WERI-Rb-1 (cell line): ENCODE data around the gene ZNF43.
"Not testable (repeated sequence)": the region's sequence is repeated elsewhere in the genome, so short reads cannot be mapped to it uniquely, and the experiment has no call there.

Source experiments
- DNase-seq: peaks from one replicate; pipeline ENCODE4 v3.0.0-alpha.2; 2020
- H3K27ac ChIP-seq: fragments of 250-450 bp; sonication (Bioruptor Pico); 2 replicates; pipeline ENCODE4 v1.5.1; 2020; ENCODE audit warnings: mild to moderate bottlenecking, moderate library complexity
- H3K27me3 ChIP-seq: fragments of 250-450 bp; sonication (Bioruptor Pico); 2 replicates; pipeline ENCODE4 v1.5.1; 2021; ENCODE audit warnings: mild to moderate bottlenecking, low read depth, moderate library complexity; ENCODE audit not compliant: insufficient read depth, severe bottlenecking
- H3K36me3 ChIP-seq: fragments of 250-450 bp; sonication (Bioruptor Pico); 2 replicates; pipeline ENCODE4 v1.5.1; 2020; ENCODE audit warnings: mild to moderate bottlenecking, moderate library complexity
- H3K4me3 ChIP-seq: 2 replicates; pipeline ENCODE4 v1.5.1; 2011; ENCODE audit warnings: low read depth, mild to moderate bottlenecking, control low read depth, low read length
- H3K9me3 ChIP-seq: fragments of 250-450 bp; sonication (Bioruptor Pico); 2 replicates; pipeline ENCODE4 v1.5.1; 2021; ENCODE audit warnings: mild to moderate bottlenecking, moderate library complexity; ENCODE audit not compliant: severe bottlenecking
- CTCF ChIP-seq: IDR thresholded peaks from 2 replicates; pipeline ENCODE4 v1.5.1; 2011; ENCODE audit warnings: low read depth, mild to moderate bottlenecking, control low read depth, inconsistent platforms, low read length

Gene ZNF43

GRCh38 chr19:21835810-21836444, at the start of gene ZNF43:
Gene ZNF43 (minus strand): TSS chr19:21836182. CDS start chr19:21836038, 144 bp downstream.
- DNase-seq: peak; percentile 97
- H3K27ac ChIP-seq: peak within 1 kb of the TSS; percentile 98
- H3K36me3 ChIP-seq: peaks cover 46% of the 10 kb centered on the region
- no peaks in the 10 kb centered on the region for H3K9me3 ChIP-seq
- TF ChIP-seq CTCF: no peak
- peak within 1 kb of the TSS; percentile 70 for H3K4me3 ChIP-seq
- no peaks in the 10 kb centered on the region for H3K27me3 ChIP-seq

GRCh38 chr19:21885516-21885915, 49.5 kb upstream of the ZNF43 start:
- not testable (repeated sequence) for H3K27me3 ChIP-seq, H3K9me3 ChIP-seq, H3K36me3 ChIP-seq, H3K27ac ChIP-seq, H3K4me3 ChIP-seq, DNase-seq

- not testable (repeated sequence) for H3K27ac ChIP-seq, H3K4me3 ChIP-seq, DNase-seq, H3K9me3 ChIP-seq, H3K27me3 ChIP-seq, H3K36me3 ChIP-seq
These were observed 48.8 kb upstream of the ZNF43 start for GRCh38 chr19:21884786-21885185.

DNA sequence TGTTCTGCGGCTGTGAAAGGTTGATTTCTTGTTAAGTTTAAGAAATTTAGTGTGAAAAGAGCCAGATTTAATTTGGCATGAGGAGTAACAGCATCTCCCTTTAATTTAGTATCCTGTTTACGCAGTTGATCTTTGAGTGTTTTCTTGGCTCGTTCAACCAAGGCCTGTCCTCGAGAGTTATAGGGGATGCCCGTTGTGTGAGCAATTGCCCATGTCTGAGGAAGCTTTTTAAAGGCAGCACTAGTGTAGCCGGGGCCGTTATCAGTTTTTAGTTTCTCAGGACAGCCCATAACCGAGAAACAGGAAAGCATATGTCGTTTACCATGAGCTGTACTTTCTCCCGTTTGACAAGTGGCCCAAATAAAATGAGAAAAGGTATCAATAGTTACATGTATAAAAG, 47.5 kb upstream of the ZNF43 start:
- DNase-seq: no peak
- H3K27ac ChIP-seq: no peak overlapping the region
- no peak overlapping the region for H3K4me3 ChIP-seq
- H3K9me3 ChIP-seq: peaks cover 3% of the 10 kb centered on the region
- H3K27me3 ChIP-seq: no peaks in the 10 kb centered on the region
- TF ChIP-seq CTCF: no peak
- H3K36me3 ChIP-seq: no peaks in the 10 kb centered on the region

DNA sequence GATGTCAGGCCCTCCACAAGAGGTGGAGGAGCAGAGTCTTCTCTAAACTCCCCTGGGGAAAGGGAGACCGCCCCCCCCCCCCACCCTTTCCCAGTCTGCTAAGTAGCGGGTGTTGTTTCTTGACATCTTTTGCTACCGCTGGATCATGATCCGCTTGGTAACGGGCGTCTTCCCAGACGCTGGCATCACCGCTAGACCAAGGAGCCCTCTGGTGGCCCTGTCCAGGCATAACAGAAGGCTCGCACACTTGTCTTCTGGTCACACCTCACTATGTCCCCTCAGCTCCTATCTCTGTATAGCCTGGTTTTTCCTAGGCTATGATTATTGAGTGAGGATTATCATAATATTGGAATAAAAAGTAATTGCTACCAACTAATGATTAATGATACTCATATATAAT, 44.8 kb upstream of the ZNF43 start:
- not testable (repeated sequence) for H3K27me3 ChIP-seq, H3K9me3 ChIP-seq, H3K36me3 ChIP-seq, H3K27ac ChIP-seq, H3K4me3 ChIP-seq
- TF ChIP-seq CTCF: peak; percentile 42; the same call in 1 of the 2 replicates
- DNase-seq: peak; percentile 71

DNA sequence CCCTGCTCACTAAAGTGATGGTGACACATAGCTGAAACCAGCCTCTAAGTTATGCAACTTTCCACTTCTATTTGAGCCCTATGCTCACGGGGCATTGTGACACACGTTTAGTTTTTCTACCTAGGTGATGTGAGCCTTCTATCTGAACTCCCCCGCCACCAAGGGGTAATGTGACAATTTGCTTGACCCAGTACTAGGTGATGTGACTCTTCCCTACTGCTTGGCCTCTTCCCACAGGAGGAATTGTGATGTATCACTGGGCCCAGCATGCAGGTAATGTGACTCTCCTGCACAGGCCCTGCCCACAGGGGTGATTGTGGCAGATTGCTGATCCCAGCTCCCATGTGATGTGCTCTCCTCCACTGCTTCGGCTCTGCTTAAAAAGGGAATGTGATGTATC, 42.7 kb upstream of the ZNF43 start:
- H3K36me3 ChIP-seq: no peaks in the 10 kb centered on the region
- no peak overlapping the region for H3K27ac ChIP-seq
- no peak overlapping the region for H3K4me3 ChIP-seq
- no peaks in the 10 kb centered on the region for H3K27me3 ChIP-seq
- H3K9me3 ChIP-seq: peaks cover 3% of the 10 kb centered on the region
- no peak for DNase-seq
- TF ChIP-seq CTCF: no peak

- no peak for TF ChIP-seq CTCF
- H3K4me3 ChIP-seq: no peak overlapping the region
- no peak for DNase-seq
- peaks cover 3% of the 10 kb centered on the region for H3K9me3 ChIP-seq
- H3K36me3 ChIP-seq: no peaks in the 10 kb centered on the region
- no peaks in the 10 kb centered on the region for H3K27me3 ChIP-seq
- no peak overlapping the region for H3K27ac ChIP-seq
These were observed 42.0 kb upstream of the ZNF43 start for GRCh38 chr19:21877976-21878375.

DNA sequence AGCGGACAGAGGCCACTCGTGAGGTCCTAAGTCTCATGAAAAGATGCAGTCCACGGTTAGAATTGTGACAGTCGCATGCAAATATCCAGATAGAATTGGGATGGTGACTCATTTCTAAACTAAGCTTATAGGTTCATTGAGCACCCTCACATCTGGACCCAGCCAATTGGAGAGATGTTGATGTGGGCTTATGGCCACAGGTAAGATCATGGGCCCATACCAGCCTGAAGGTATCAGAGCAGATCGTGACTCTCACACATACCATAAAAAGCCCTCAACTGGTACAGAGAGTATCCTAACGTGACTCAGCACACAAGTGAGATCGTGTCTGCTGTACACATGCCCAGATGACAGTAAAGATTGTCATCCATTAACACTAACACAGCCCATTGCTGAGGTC, 40.6 kb upstream of the ZNF43 start:
- not testable (repeated sequence) for H3K9me3 ChIP-seq, DNase-seq, H3K4me3 ChIP-seq, H3K36me3 ChIP-seq, H3K27ac ChIP-seq, H3K27me3 ChIP-seq
